22Rv1 (cell line): Measurements from ENCODE around the gene CPHXL2.

Source experiments
- H3K27ac ChIP-seq: fragments of 450-650 bp; 2 replicates; pipeline ENCODE4 v1.5.1; 2017
- ZFX ChIP-seq: fragments of 450-650 bp; IDR thresholded peaks from 2 replicates; pipeline ENCODE4 v1.6.1; 2017; ENCODE audit warnings: antibody characterized with exemption, borderline replicate concordance
- TF ChIP-seq, protein P1 (sequence below): fragments of 450-650 bp; IDR thresholded peaks from 2 replicates; pipeline ENCODE4 v1.5.1; 2017; ENCODE audit warnings: mild to moderate bottlenecking

CPHXL2 gene

GRCh38 chr16:75617121-75617520 is 59.7 kb downstream of the CPHXL2 start:
- no peak for TF ChIP-seq ZFX
- TF ChIP-seq, protein P1, sequence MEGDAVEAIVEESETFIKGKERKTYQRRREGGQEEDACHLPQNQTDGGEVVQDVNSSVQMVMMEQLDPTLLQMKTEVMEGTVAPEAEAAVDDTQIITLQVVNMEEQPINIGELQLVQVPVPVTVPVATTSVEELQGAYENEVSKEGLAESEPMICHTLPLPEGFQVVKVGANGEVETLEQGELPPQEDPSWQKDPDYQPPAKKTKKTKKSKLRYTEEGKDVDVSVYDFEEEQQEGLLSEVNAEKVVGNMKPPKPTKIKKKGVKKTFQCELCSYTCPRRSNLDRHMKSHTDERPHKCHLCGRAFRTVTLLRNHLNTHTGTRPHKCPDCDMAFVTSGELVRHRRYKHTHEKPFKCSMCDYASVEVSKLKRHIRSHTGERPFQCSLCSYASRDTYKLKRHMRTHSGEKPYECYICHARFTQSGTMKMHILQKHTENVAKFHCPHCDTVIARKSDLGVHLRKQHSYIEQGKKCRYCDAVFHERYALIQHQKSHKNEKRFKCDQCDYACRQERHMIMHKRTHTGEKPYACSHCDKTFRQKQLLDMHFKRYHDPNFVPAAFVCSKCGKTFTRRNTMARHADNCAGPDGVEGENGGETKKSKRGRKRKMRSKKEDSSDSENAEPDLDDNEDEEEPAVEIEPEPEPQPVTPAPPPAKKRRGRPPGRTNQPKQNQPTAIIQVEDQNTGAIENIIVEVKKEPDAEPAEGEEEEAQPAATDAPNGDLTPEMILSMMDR, result no peak

GRCh38 chr16:75616521-75617010 is 60.2 kb downstream of the CPHXL2 start:
- no peak for TF ChIP-seq ZFX
- TF ChIP-seq, protein P1, result no peak
- no peak overlapping the region for H3K27ac ChIP-seq

More at GRCh38 chr16:75617121-75617520, 59.7 kb downstream of the CPHXL2 start:
- H3K27ac ChIP-seq, result no peak overlapping the region

GRCh38 chr16:75615619-75616018 is 61.2 kb downstream of the CPHXL2 start:
- no peak overlapping the region for H3K27ac ChIP-seq
- TF ChIP-seq, protein P1, result no peak
- TF ChIP-seq ZFX, result no peak

GRCh38 chr16:75614066-75614897 is 62.5 kb downstream of the CPHXL2 start:
- H3K27ac ChIP-seq, result no peak overlapping the region
- TF ChIP-seq, protein P1, result no peak
- TF ChIP-seq ZFX, result no peak
